NB4 (cell line): ENCODE results near the gene TECTA.
A peak's percentile ranks its signal among the peaks of the same experiment; 100 is the strongest.

Experiments
- DNase-seq: peaks from one replicate; pipeline ENCODE4 v3.0.0; 2010; ENCODE audit warnings: low read depth
- H3K4me3 ChIP-seq: one replicate; pipeline ENCODE4 v1.5.1; 2011; ENCODE audit warnings: mild to moderate bottlenecking, low read depth, low read length, moderate library complexity
- MYC ChIP-seq: IDR thresholded peaks from 2 replicates; pipeline ENCODE4 v1.6.1; 2011; ENCODE audit warnings: low read depth, low read length
- POLR2A ChIP-seq: IDR thresholded peaks from 2 replicates; pipeline ENCODE4 v1.6.1; 2011; ENCODE audit warnings: mild to moderate bottlenecking; ENCODE audit not compliant: insufficient read length; ENCODE audit errors: extremely low read depth
- TF ChIP-seq, protein P1 (sequence below): IDR thresholded peaks from one replicate; pipeline ENCODE4 v1.5.1; 2012; ENCODE audit warnings: low read depth, low read length
- TF ChIP-seq, protein P2 (sequence below): IDR thresholded peaks from 2 replicates; pipeline ENCODE4 v1.6.1; 2011; ENCODE audit warnings: low read depth, low read length

TECTA gene

DNA sequence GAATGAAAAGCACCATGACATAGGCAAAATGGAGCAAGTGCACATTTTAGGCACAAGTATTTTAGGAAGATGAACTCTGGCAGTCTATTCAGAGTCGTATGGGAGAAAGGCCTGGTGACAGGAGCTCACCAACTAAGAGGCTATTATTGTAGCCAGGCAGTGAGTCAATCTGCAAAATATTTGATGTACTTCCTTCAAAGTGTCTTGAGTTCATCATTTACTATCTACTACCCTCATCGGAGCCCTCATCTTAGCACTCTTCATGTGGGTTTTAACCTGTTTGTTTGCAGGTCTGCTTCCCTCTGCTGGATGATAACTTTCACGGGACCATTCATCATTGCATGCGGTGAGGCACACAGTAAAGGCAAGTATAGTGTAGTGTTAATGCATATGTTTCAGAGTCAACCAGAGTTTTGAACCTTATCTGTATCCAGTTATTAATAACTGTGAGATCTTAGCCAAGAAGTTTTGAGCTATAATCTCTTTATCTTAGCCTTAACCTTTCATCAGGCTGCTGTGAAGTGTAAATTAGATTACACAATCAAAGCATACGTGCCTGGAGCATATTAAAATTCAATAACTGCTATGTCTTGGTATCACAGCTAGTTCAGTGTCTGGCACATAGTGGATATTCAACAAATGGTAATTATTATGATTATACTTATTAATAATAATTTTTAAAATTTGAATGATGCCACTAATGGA is 120.6 kb downstream of the TECTA start:
- H3K4me3 ChIP-seq: no peak overlapping the region
- TF ChIP-seq MYC (no peak), POLR2A (no peak)
- TF ChIP-seq, protein P1, sequence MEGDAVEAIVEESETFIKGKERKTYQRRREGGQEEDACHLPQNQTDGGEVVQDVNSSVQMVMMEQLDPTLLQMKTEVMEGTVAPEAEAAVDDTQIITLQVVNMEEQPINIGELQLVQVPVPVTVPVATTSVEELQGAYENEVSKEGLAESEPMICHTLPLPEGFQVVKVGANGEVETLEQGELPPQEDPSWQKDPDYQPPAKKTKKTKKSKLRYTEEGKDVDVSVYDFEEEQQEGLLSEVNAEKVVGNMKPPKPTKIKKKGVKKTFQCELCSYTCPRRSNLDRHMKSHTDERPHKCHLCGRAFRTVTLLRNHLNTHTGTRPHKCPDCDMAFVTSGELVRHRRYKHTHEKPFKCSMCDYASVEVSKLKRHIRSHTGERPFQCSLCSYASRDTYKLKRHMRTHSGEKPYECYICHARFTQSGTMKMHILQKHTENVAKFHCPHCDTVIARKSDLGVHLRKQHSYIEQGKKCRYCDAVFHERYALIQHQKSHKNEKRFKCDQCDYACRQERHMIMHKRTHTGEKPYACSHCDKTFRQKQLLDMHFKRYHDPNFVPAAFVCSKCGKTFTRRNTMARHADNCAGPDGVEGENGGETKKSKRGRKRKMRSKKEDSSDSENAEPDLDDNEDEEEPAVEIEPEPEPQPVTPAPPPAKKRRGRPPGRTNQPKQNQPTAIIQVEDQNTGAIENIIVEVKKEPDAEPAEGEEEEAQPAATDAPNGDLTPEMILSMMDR: no peak
- DNase-seq: no peak

DNA sequence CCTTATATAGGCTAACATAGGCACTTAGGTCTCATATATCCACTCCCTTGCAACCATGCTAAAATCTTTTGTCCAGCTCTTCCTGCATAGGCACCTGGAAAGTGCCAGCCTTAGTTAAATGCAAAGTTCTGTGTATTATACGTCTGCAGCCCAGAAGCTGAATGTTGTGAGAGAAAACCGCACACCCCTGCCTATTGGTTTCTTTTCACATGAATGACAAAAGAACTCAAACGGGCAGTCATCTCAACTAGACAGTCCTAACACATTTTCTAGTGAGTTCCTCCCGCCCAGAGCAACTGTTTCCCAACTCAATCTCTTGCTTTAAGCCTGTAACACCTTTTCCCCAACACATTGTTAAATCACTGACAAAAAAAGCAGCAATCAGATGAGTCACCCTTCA is 122.1 kb downstream of the TECTA start:
- H3K4me3 ChIP-seq: no peak overlapping the region
- TF ChIP-seq, protein P2, sequence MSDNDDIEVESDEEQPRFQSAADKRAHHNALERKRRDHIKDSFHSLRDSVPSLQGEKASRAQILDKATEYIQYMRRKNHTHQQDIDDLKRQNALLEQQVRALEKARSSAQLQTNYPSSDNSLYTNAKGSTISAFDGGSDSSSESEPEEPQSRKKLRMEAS: no peak
- no peak for TF ChIP-seq MYC
- TF ChIP-seq, protein P1: no peak
- no peak for TF ChIP-seq POLR2A
- DNase-seq: no peak

DNA sequence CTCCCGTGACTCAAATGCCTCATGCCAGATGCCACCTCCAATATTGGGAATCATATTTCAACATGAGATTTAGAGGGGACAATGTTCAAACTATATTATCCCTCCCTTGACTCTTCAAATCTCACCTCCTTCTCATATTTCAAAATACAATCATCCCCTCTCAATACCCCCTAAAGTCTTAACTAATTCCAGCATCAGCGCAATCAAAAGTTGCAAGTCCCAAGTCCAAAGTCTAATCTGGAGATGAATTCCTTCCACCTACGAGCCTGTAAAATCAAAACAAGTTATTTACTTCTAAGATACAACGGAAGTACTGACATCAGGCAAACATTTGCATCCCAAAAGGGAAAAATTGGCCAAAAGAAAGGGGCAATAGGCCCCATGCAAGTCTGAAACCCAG is 124.3 kb downstream of the TECTA start:
- TF ChIP-seq POLR2A (no peak), MYC (no peak)
- TF ChIP-seq, protein P1: no peak
- TF ChIP-seq, protein P2: no peak
- no peak for DNase-seq
- H3K4me3 ChIP-seq: no peak overlapping the region

DNA sequence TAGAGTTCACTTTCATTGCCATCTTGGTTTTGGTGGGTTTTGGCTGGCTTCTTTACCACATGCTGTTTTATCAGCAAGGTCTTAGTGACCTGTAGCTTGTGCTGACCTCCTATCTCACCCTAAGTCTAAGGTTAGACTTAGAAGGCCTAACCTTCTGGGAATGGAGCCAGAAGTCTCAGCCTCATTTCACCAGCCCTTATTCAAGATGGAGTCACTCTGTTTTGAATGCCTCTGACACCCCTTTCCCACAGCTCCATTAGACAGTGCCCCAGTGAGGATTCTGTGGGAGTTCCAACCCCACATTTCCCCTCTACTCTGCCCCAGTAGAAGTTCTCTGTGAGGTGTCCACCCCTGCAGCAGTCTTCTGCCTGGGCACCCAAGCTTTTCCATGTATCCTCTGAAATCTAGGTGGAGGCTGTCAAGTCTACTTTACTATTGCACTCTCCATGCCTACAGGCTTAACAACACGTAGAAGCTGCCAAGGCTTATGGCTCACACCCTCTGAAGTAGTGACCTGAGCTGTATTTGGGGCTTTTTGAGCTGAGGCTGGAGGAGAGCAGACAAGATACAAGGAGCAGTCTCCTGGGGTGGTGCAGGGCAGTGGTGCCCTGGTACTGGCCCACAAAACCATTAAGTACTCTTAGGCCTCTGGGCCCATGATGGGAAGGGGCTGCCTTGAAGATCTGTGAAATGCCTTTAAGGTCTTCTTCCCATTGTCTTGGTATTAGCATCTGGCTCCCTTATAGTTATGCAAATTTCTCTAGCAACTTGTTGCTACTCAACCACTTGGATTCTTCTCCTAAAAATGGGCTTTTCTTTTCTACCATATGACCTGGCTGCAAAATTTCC is 125.6 kb downstream of the TECTA start:
- H3K4me3 ChIP-seq: no peak overlapping the region
- TF ChIP-seq, protein P2: no peak
- TF ChIP-seq MYC: no peak
- TF ChIP-seq POLR2A: no peak
- TF ChIP-seq, protein P1: no peak
- peak; percentile 9 for DNase-seq

DNA sequence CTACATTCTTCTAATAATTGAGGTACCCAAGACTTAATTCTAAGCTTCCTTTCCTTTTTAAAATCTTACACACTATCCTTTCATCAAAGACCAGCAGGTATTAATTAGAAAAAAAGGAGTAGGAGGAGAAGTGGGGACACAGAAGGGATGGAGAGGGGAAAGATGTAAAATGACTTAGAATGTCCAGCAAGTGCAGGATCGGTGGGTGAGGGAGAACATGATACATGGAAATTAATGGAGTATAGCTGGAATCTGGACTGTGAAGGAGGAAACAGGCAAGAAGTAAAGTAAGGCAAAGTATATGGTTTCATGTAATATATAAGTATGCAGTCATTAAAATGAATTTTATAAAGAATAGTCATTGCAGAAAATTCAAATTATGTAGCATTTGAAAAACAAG is 127.8 kb downstream of the TECTA start:
- H3K4me3 ChIP-seq: no peak overlapping the region
- TF ChIP-seq POLR2A (no peak), MYC (no peak)
- TF ChIP-seq, protein P2: no peak
- TF ChIP-seq, protein P1: no peak
- no peak for DNase-seq
